ENCODE results near the gene ZNF462.

Gene ZNF462

DNA sequence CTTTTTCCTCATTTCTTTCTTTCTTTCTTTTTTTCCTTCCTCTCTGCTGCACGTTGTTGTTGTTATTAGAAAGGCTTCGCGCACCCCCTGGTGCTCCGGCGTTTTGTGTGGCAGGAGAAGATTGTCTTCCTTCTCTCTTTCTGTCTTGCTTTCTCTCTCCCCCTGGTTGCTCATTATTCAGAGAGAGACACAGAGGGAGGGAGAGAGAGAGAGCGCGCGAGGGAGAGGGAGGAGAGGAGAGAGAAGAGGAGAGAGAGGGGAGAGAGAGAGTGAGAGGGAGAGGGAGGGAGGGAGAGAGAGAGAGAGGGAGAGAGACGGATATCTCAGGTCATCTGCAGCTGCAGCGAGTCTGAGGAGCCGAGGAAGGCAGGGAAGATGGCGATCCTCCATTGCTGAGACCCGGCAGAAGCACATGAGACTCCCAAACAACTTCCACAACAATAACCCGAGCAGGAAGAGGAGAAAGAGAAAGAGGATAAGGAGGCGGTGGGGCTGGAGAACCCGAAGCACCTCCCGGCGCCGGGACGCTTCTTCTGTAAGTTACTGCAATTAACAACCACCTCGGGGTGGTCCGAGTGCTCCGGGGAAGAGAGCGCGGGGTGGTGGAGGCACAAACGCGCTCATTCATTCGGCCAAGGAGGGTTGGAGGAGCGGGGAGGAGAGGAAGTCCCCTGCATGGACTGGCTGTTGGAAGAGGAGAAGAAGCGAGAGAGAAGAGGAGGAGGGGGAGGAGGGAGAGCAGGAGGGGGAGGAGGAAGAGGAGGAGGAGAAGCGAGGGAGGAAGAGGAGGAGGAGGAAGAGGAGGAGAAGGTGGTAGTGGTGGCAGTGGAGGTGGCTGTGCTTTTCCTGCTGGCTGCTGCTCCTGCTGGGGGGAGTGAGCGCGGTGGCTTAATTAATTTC is at the start of gene ZNF462:
Gene ZNF462, plus strand, starts transcription at position 346 of the 900 bp plus-strand sequence. CDS start 60,218 bp downstream, outside the sequence.
- TF ChIP-seq GATA2 (IDR thresholded peaks at IDR 0.05; ENCODE audit: low read depth, low read length) (peak; percentile 58), GATA3 (IDR thresholded peaks at IDR 0.05; ENCODE audit: low read depth, low read length) (no peak)

DNA sequence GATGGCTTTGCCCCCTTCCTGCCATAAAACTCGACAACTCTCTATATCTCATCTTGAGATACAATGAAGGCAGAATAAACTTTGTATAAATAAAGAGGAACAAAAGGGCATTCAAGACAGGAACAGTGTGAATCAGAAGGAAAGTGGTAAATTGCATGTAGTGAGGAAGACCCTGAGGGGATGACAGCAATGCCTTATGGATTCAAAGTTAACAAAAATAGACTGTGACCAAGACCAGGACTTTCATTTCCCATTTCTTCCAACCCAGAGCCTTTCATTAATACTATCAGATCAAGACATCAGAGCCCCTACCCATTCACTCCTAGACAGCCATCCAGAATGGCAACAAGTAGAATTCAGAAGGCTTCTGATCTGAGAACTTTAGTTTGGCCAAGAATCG is 46.4 kb upstream of the ZNF462 start:
- TF ChIP-seq GATA3 (IDR thresholded peaks at IDR 0.05; ENCODE audit: low read depth, low read length) (no peak), GATA2 (IDR thresholded peaks at IDR 0.05; ENCODE audit: low read depth, low read length) (no peak)

DNA sequence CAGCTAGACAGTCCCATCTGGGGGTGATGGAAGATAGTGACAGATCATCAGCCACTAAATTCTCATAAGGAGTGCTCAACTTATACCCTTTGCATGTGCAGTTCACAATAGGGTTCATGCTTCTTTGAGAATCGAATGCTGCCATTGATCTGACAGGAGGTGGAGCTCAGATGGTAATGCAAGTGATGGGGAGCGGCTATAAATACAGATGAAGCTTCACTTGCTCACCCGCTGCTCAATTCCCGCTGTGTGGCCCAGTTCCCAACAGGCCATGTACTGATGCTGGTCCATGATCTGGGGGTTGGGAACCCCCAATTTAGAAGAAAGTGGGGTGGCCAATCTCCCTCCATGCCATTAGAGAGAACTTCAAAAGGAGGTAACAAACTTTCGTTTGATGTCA is 44.9 kb upstream of the ZNF462 start:
- no peak for TF ChIP-seq GATA3 (IDR thresholded peaks at IDR 0.05; ENCODE audit: low read depth, low read length)

DNA sequence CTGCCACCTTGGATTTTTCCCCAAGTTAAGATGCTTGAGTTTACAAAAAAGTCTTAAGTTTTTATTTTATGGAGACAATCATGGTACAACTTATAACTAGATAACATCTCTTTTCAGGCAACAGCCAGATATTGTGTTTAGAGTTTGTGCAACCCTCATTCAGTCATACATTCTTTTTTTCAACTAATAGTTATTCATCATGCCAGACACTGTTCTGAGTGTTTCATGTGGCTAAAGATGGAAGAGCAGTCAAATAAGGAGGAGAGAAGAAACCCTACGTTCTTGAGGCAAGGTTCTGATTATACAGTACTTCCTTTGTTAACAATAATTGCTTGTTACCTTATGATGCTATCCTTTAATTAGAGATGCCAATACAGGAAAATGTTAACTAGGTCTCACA is 42.1 kb upstream of the ZNF462 start:
- no peak for TF ChIP-seq GATA2 (IDR thresholded peaks at IDR 0.05; ENCODE audit: low read depth, low read length)
- TF ChIP-seq GATA3 (IDR thresholded peaks at IDR 0.05; ENCODE audit: low read depth, low read length), result no peak

DNA sequence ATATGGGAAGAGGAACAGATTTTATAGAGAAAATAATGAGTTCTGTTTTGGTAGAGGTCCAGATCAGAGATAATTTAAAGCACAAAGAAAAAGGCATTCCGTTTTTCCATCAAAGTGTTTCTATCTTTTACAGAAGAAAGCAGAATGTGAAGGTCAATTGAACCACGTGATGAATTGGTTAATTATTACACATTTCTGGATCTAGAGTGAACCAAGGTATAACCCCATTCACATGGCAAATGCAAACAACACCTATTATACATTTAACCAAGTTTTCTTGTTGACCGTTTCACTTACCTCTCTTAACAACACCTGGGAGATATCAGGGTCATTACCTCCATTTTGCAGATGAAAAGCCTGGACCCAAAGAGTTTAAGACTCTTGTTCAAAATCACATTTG is 34.9 kb upstream of the ZNF462 start:
- TF ChIP-seq GATA2 (IDR thresholded peaks at IDR 0.05; ENCODE audit: low read depth, low read length) (no peak), GATA3 (IDR thresholded peaks at IDR 0.05; ENCODE audit: low read depth, low read length) (no peak)

- TF ChIP-seq GATA3 (IDR thresholded peaks at IDR 0.05; ENCODE audit: low read depth, low read length), result no peak
- TF ChIP-seq GATA2 (IDR thresholded peaks at IDR 0.05; ENCODE audit: low read depth, low read length), result no peak
Measured at GRCh38 chr9:106828965-106829364, 34.0 kb upstream of the ZNF462 start.

- TF ChIP-seq GATA3 (IDR thresholded peaks at IDR 0.05; ENCODE audit: low read depth, low read length) (no peak), GATA2 (IDR thresholded peaks at IDR 0.05; ENCODE audit: low read depth, low read length) (no peak)
Measured at GRCh38 chr9:106829666-106830408, 33.1 kb upstream of the ZNF462 start.

DNA sequence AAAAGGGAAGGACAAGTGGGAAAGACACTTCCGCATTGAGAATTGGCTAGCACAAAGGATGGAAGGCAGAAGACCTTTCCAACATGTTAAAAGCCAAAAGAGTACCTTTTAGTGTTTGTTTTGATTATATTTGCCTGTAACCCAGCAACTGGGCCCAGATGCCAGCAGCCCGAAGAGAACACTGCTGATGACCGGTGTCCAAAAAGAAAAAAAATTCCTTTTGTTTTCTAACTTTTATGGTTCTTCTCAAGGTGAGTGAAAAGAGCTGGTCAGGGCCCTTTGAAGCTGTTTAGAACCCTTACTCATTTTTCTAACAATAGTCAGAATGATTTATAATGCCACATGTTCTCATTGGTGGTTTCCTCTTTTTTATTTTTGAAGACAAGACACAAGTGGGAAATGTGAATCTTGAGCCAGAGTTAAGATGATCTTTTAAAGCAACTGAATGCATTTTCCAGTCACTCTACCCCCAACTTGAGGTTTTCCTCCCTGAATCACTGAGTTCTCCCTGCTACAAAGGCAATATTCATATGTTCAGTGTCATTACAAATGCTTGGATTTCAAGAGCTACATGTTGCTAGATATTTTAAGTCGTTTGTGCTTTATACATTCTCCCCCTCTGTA is 32.3 kb upstream of the ZNF462 start:
- TF ChIP-seq GATA3 (IDR thresholded peaks at IDR 0.05; ENCODE audit: low read depth, low read length) (no peak), GATA2 (IDR thresholded peaks at IDR 0.05; ENCODE audit: low read depth, low read length) (no peak)

DNA sequence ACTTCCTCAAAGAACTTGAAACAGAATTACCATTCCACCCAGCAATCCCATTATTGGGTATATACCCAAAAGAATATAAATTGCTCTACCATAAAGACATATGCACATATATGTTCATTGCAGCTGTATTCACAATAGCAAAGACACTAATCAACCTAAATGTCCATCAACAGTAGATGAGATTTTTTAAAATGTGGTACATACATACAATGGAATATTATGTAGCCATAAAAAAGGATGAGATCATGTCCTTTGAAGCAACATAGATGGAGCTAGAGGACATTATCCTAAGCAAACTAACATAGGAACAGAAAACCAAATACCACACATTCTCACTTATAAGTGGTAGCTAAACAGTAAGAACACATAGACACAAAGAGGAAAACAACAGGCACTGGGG is 28.1 kb upstream of the ZNF462 start:
- no peak for TF ChIP-seq GATA3 (IDR thresholded peaks at IDR 0.05; ENCODE audit: low read depth, low read length)
- TF ChIP-seq GATA2 (IDR thresholded peaks at IDR 0.05; ENCODE audit: low read depth, low read length), result no peak

DNA sequence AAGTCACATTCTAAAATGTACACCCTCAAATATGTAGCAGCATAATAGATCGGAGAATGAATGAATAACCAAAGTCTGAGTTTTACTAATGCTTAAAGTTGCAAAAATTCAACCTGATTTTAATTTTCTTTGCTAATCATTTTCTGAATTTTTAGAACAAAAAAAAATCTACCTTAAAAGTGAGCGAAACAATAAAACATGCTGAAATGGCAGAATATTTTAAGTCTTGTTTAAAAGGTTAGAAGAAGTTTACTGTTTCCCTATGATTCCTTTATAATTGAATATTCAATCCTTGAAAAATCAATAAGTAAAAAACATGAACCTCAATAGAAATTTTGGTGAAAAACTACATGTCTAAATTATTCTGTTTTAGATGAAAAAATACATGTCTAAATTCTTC is 27.1 kb upstream of the ZNF462 start:
- TF ChIP-seq GATA2 (IDR thresholded peaks at IDR 0.05; ENCODE audit: low read depth, low read length), result no peak
- TF ChIP-seq GATA3 (IDR thresholded peaks at IDR 0.05; ENCODE audit: low read depth, low read length), result no peak

DNA sequence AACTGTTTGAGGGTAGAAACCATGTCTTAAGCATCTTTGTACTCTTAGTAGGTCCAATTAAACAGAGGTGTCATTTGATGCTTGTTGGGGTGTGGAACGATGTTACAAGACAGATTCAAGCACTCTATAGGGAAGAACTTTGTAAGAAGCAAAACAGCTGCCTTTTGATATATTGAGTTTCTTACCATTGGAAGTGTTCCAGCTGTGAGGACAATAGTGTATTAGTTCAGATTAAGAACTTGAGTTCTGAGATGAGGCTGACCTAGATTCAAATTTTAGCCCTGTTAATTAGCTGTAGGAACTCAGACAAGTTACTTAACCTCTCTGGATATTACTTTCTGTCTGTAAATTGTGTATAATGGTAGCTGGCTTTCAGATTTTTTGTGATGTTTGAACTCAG is 19.6 kb upstream of the ZNF462 start:
- TF ChIP-seq GATA2 (IDR thresholded peaks at IDR 0.05; ENCODE audit: low read depth, low read length), result no peak
- TF ChIP-seq GATA3 (IDR thresholded peaks at IDR 0.05; ENCODE audit: low read depth, low read length), result no peak

- TF ChIP-seq GATA3 (IDR thresholded peaks at IDR 0.05; ENCODE audit: low read depth, low read length), result no peak
- no peak for TF ChIP-seq GATA2 (IDR thresholded peaks at IDR 0.05; ENCODE audit: low read depth, low read length)
Measured at GRCh38 chr9:106846307-106846706, 16.7 kb upstream of the ZNF462 start.

DNA sequence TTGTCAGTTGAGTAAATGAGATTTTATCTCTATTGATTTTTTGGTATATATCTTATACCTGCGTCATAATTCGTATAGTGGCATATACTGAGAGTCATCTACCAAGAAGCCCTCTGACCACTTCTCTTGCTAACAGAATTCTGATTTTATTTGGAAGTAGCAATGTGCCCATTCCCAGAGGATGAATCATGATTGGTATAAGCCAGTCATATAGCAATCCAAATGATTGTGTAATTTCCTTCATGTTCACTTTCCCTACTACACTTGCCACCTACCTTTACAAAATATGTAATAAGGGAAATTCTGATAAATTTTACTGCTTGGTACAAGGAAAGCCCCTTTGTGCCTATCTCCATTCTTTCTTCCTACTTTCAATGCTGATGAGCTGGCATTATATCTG is 16.1 kb upstream of the ZNF462 start:
- TF ChIP-seq GATA2 (IDR thresholded peaks at IDR 0.05; ENCODE audit: low read depth, low read length) (no peak), GATA3 (IDR thresholded peaks at IDR 0.05; ENCODE audit: low read depth, low read length) (no peak)

DNA sequence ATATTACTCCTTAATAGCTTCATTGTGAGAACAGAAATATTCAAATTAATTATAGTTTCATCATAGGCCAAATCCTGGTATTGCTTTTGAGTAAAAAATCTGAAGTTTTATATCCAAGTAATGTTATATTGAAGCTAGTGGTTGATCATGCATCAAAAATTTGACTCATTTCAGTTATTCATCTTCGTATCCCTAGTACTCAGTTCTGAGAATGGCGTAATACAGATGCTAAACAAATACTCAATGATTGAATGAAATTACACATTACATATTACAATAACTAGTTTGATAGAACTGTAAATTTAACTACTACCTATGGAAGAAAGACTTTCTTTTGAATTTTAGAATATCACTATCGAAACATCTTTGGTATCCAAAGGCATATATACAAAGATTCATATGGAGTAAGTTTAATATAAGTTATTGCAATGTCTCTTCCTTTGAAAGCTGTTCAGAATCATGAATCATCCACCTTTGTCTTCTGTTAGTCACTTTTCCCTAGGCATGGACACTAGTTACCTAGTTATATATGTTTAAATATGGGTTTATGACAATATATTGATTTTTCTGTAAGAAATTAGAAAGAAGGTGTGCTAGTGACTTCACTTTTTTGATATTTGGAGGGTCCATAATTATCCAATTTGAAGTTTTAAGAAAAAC is 5.0 kb upstream of the ZNF462 start:
- no peak for TF ChIP-seq GATA2 (IDR thresholded peaks at IDR 0.05; ENCODE audit: low read depth, low read length)
- no peak for TF ChIP-seq GATA3 (IDR thresholded peaks at IDR 0.05; ENCODE audit: low read depth, low read length)
